Brain microvascular endothelial cell (primary cell): Measurements from ENCODE around the gene ZFP30.
A peak's percentile ranks its signal among the peaks of the same experiment; 100 is the strongest.

Experiments used
- DNase-seq: peaks from one replicate; pipeline ENCODE4 v3.0.0-alpha.2; 2020
- H3K27ac ChIP-seq: fragments of 250-450 bp; sonication (Bioruptor Pico); 2 replicates; pipeline ENCODE4 v1.5.1; 2020; ENCODE audit warnings: mild to moderate bottlenecking, moderate library complexity
- H3K27me3 ChIP-seq: fragments of 250-450 bp; sonication (Bioruptor Pico); replicated peaks from 2 replicates; pipeline ENCODE4 v1.5.1; 2020; ENCODE audit warnings: mild to moderate bottlenecking
- H3K36me3 ChIP-seq: fragments of 250-450 bp; sonication (Bioruptor Pico); replicated peaks from 2 replicates; pipeline ENCODE4 v1.5.1; 2020; ENCODE audit warnings: mild to moderate bottlenecking
- H3K4me3 ChIP-seq: 2 replicates; pipeline ENCODE4 v1.5.1; 2011; ENCODE audit warnings: low read depth, mild to moderate bottlenecking, control low read depth, low read length, moderate library complexity
- CTCF ChIP-seq: IDR thresholded peaks from 2 replicates; pipeline ENCODE4 v1.5.1; 2011; ENCODE audit warnings: low read depth, mild to moderate bottlenecking, moderate library complexity, low read length, control low read depth, inconsistent platforms; ENCODE audit errors: missing control alignments
- in situ Hi-C: cut with HindIII; loops from 2 replicates; pipeline ENCODE4 v1.10.0; 2017; ENCODE audit warnings: low sequenced_read_pairs, low pct_ligation_motif_present

The ZFP30 gene

GRCh38 chr19:37655301-37655688 is at the start of gene ZFP30:
Gene ZFP30 (minus strand): TSS chr19:37655465. CDS start chr19:37647822, 7,643 bp downstream.
- H3K36me3 ChIP-seq: no peaks in the 10 kb centered on the region
- TF ChIP-seq CTCF: no peak
- no peaks in the 10 kb centered on the region for H3K27me3 ChIP-seq
- peak within 1 kb of the TSS; percentile 85 for H3K4me3 ChIP-seq
- in situ Hi-C loops: no loop called here
- H3K27ac ChIP-seq: peak within 1 kb of the TSS; percentile 56
- DNase-seq: peak; percentile 75

- in situ Hi-C loops: no loop called here
- Histone ChIP-seq H3K27ac (no peak overlapping the region), H3K4me3 (no peak overlapping the region), H3K27me3 (no peaks in the 10 kb centered on the region), H3K36me3 (peaks cover 13% of the 10 kb centered on the region)
- TF ChIP-seq CTCF: no peak
- no peak for DNase-seq
These were observed 43.8 kb upstream of the ZFP30 start for GRCh38 chr19:37699057-37699456.

- Histone ChIP-seq H3K36me3 (peaks cover 13% of the 10 kb centered on the region), H3K27me3 (no peaks in the 10 kb centered on the region), H3K4me3 (no peak overlapping the region), H3K27ac (no peak overlapping the region)
- peak; percentile 15 for DNase-seq
- no peak for TF ChIP-seq CTCF
- in situ Hi-C loops: no loop called here
These were observed 43.0 kb upstream of the ZFP30 start for GRCh38 chr19:37698216-37698615.

- no peak for DNase-seq
- peaks cover 10% of the 10 kb centered on the region for H3K36me3 ChIP-seq
- in situ Hi-C loops: no loop called here
- H3K27ac ChIP-seq: no peak overlapping the region
- H3K27me3 ChIP-seq: no peaks in the 10 kb centered on the region
- TF ChIP-seq CTCF: no peak
- no peak overlapping the region for H3K4me3 ChIP-seq
These were observed 40.1 kb upstream of the ZFP30 start for GRCh38 chr19:37695144-37695899.

GRCh38 chr19:37692956-37693620 is 37.8 kb upstream of the ZFP30 start:
- no peaks in the 10 kb centered on the region for H3K36me3 ChIP-seq
- in situ Hi-C loops: no loop called here
- H3K27ac ChIP-seq: no peak overlapping the region
- no peak for DNase-seq
- no peak for TF ChIP-seq CTCF
- no peak overlapping the region for H3K4me3 ChIP-seq
- no peaks in the 10 kb centered on the region for H3K27me3 ChIP-seq
